ENCODE data around the gene ANKS1B. TPM values are rescaled to one million over a fixed set of nuclear protein-coding genes. Genes with fewer than 3 reads are reported as not detected.
"Not testable (repeated sequence)": the region's sequence is repeated elsewhere in the genome, so short reads cannot be mapped to it uniquely, and the experiment has no call there.

ANKS1B gene
- total RNA-seq, 1 donor from 2014 or later = 11.3 TPM

GRCh38 chr12:99715841-99716510 is 268.8 kb downstream of the ANKS1B start:
- not testable (repeated sequence) for H3K9me3 Mint-ChIP-seq (ENCODE audit: unreplicated experiment); H3K36me3 Mint-ChIP-seq (ENCODE audit: unreplicated experiment); H3K4me3 Mint-ChIP-seq (ENCODE audit: unreplicated experiment); H3K27me3 Mint-ChIP-seq (ENCODE audit: unreplicated experiment); DNase-seq; H3K27ac Mint-ChIP-seq (ENCODE audit: unreplicated experiment); H3K4me1 Mint-ChIP-seq (ENCODE audit: low read depth, unreplicated experiment)

- H3K27me3 Mint-ChIP-seq (ENCODE audit: unreplicated experiment); H3K27ac Mint-ChIP-seq (ENCODE audit: unreplicated experiment); DNase-seq; H3K4me3 Mint-ChIP-seq (ENCODE audit: unreplicated experiment); H3K9me3 Mint-ChIP-seq (ENCODE audit: unreplicated experiment); H3K4me1 Mint-ChIP-seq (ENCODE audit: low read depth, unreplicated experiment); H3K36me3 Mint-ChIP-seq (ENCODE audit: unreplicated experiment): not testable (repeated sequence)
These were observed 269.8 kb downstream of the ANKS1B start for GRCh38 chr12:99714921-99715320.

- Mint-ChIP-seq H3K27me3 (ENCODE audit: unreplicated experiment) (no peaks in the 10 kb centered on the region), H3K36me3 (ENCODE audit: unreplicated experiment) (no peaks in the 10 kb centered on the region), H3K9me3 (ENCODE audit: unreplicated experiment) (no peaks in the 10 kb centered on the region), H3K4me3 (ENCODE audit: unreplicated experiment) (no peak overlapping the region), H3K27ac (ENCODE audit: unreplicated experiment) (no peak overlapping the region), H3K4me1 (ENCODE audit: low read depth, unreplicated experiment) (no peaks in the 10 kb centered on the region)
- no peak for DNase-seq
- no peak for TF ChIP-seq CTCF (IDR thresholded peaks at IDR 0.05; ENCODE audit: partially characterized antibody, unreplicated experiment)
These were observed 270.7 kb downstream of the ANKS1B start for GRCh38 chr12:99713946-99714520.

- Mint-ChIP-seq H3K27ac (ENCODE audit: unreplicated experiment) (no peak overlapping the region), H3K9me3 (ENCODE audit: unreplicated experiment) (no peaks in the 10 kb centered on the region), H3K4me3 (ENCODE audit: unreplicated experiment) (no peak overlapping the region), H3K36me3 (ENCODE audit: unreplicated experiment) (no peaks in the 10 kb centered on the region), H3K4me1 (ENCODE audit: low read depth, unreplicated experiment) (no peaks in the 10 kb centered on the region), H3K27me3 (ENCODE audit: unreplicated experiment) (no peaks in the 10 kb centered on the region)
- no peak for DNase-seq
- no peak for TF ChIP-seq CTCF (IDR thresholded peaks at IDR 0.05; ENCODE audit: partially characterized antibody, unreplicated experiment)
These were observed 272.5 kb downstream of the ANKS1B start for GRCh38 chr12:99712281-99712680.

GRCh38 chr12:99711246-99711645 is 273.5 kb downstream of the ANKS1B start:
- no peaks in the 10 kb centered on the region for H3K4me1 Mint-ChIP-seq (ENCODE audit: low read depth, unreplicated experiment)
- no peaks in the 10 kb centered on the region for H3K27me3 Mint-ChIP-seq (ENCODE audit: unreplicated experiment)
- DNase-seq = no peak
- H3K36me3 Mint-ChIP-seq (ENCODE audit: unreplicated experiment) = no peaks in the 10 kb centered on the region
- no peak overlapping the region for H3K27ac Mint-ChIP-seq (ENCODE audit: unreplicated experiment)
- no peak overlapping the region for H3K4me3 Mint-ChIP-seq (ENCODE audit: unreplicated experiment)
- TF ChIP-seq CTCF (IDR thresholded peaks at IDR 0.05; ENCODE audit: partially characterized antibody, unreplicated experiment) = no peak
- no peaks in the 10 kb centered on the region for H3K9me3 Mint-ChIP-seq (ENCODE audit: unreplicated experiment)

- no peaks in the 10 kb centered on the region for H3K4me1 Mint-ChIP-seq (ENCODE audit: low read depth, unreplicated experiment)
- H3K36me3 Mint-ChIP-seq (ENCODE audit: unreplicated experiment) = no peaks in the 10 kb centered on the region
- TF ChIP-seq CTCF (IDR thresholded peaks at IDR 0.05; ENCODE audit: partially characterized antibody, unreplicated experiment) = no peak
- H3K9me3 Mint-ChIP-seq (ENCODE audit: unreplicated experiment) = no peaks in the 10 kb centered on the region
- H3K27me3 Mint-ChIP-seq (ENCODE audit: unreplicated experiment) = no peaks in the 10 kb centered on the region
- no peak overlapping the region for H3K27ac Mint-ChIP-seq (ENCODE audit: unreplicated experiment)
- H3K4me3 Mint-ChIP-seq (ENCODE audit: unreplicated experiment) = no peak overlapping the region
- DNase-seq = no peak
These were observed 275.1 kb downstream of the ANKS1B start for GRCh38 chr12:99709619-99710018.

Measured in glutamatergic neuron (in vitro differentiated cells).